ENCODE results near the gene UTS2B. TPM values are rescaled to one million over a fixed set of nuclear protein-coding genes. Genes with fewer than 3 reads are reported as not detected.
"Not testable (repeated sequence)": the region's sequence is repeated elsewhere in the genome, so short reads cannot be mapped to it uniquely, and the experiment has no call there.

The UTS2B gene
- total RNA-seq, 1 donor from 2014 or later: not detected

DNA sequence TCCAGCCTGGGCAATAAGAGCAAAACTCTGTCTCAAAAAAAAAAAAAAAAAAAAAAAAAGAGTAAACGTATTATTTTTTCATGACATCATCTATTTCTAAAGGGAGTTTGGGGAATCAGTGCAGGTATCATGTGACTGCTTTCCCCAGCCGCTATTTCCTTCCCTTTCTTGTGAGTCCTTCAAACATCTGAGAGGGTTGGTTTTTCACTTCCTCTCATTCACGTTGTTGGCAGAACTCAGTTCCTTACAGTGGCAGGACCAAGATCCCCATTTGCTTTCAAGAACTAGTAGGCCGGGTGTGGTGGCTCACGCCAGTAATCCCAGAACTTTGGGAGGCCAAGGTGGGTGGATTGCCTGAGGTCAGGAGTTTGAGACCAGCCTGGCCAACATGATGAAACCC is 84.3 kb downstream of the UTS2B start:
- intact Hi-C loops (cut with micrococcal nuclease): not testable (repeated sequence)

DNA sequence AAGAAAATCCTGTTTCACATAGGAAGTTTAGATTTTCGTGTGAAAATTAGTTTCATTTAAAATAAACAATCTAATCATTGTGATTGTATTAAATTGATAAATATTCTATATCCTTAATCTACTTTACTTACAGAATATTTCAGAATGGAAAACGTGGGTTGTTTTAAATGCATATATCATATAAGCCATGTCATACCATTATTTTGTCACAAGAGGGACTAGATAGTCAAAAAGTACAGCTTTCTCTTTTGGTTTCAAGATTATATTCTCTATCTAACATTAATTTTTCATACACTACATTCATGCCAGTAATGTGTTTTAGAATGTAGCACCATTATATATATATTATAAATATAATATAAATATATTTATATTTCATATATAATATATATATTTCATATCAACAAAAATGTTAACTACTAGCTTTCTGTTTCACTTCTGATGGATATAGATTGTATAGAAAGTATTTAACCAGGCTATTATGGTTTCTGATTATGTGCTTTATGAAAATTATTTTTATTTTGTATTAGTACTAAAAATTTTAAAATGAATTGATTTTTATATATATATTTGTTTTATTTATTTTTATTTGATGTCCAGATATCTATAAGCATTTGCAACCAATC is 86.0 kb downstream of the UTS2B start:
- intact Hi-C loops (cut with micrococcal nuclease): loop anchor here (1.0 to 5.0 kb wide), 3 partner anchors 46 to 143 kb away; partner anchors contain the start of gene CCDC50

DNA sequence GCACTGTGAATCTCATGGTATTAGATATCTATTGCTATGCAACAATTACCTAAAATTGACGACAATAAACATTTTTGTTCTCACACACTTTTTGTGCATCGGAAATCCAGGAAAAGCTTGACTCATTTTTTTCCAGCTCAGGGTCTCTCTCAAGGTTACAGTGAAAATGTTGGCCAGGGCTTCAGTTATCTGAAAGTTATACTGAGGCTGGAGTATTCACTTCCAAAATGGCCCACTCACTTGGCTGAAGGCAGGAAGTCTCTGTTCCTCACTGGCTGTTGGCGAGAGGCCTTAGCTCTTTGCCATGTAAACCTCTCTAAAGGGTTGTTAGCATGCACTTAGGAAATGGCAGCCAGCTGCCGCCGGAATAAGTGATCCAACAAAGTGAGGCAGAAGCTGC is 89.8 kb downstream of the UTS2B start:
- intact Hi-C loops (cut with micrococcal nuclease): loop anchor here (5.0 kb wide), 1 partner anchor 147 kb away; no protein-coding TSS in a partner anchor

GRCh38 chr3:191239407-191240031 is 90.8 kb downstream of the UTS2B start:
- intact Hi-C loops (cut with micrococcal nuclease): loop anchor here (5.0 kb wide), 1 partner anchor 148 kb away; no protein-coding TSS in a partner anchor

DNA sequence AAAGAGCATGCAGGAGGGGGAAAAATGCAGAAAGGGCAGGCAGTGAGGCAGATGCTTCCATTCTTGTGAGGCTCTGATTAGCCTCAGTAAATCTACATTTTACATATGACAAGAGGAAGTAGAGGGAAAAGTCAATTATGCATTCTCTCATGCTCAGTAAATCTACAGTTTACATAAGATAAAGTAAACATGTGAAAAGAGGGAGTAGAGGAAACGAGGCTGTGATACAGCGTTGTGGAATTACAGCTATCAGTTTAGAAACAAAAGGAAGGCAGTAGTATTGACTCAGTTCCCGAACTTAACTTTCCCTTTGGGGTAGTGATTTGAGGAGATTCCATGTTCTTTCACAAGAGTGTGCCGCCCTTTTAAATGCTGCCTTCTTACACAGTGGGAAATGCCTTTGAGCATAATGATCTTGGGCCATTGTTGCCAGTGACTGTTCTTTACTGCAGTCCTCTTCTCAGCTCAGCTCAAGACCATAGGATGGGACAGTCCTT is 92.0 kb downstream of the UTS2B start:
- intact Hi-C loops (cut with micrococcal nuclease): no loop called here

DNA sequence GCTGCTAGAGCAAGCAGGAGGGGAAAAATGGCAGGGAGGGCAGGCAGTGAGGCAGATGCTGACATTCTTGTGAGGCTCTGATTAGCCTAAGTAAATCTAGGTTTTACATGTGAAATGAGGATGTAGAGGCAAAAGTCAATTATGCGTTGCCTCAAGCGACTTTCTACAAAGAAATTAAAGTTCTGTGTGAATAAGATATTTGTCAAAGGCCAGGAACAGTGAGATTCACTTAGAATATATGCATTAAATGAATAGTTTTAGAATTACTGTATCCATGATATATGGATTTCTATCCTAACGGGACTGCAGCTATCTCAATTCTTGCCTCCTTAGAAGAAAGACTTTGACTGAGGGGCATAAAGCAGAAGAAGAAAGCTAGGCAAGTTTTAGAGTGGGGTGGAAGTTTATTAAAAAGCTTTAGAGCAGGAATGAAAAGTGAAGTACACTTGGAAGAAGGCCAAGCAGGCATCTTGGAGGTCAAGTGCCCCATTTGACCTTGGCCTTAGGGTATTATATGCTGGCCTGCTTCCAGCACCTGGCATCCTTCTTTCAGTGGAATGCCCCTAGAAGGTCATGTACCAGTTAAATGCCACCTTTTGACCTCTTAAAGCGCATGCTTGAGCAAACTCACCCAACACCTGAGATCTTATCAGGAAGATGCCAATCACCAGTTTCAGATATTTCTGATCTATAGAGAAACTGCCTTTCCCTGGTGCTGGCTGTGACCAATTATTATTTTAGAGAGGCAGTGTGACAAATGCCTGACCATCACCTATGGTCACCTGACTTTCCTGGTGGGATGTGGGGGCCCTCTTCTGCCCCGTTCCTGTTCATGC is 93.1 kb downstream of the UTS2B start:
- intact Hi-C loops (cut with micrococcal nuclease): no loop called here

- intact Hi-C loops (cut with micrococcal nuclease): no loop called here
Measured at GRCh38 chr3:191236646-191237045, 93.7 kb downstream of the UTS2B start.

- intact Hi-C loops (cut with micrococcal nuclease): no loop called here
Measured at GRCh38 chr3:191235331-191236314, 94.7 kb downstream of the UTS2B start.

DNA sequence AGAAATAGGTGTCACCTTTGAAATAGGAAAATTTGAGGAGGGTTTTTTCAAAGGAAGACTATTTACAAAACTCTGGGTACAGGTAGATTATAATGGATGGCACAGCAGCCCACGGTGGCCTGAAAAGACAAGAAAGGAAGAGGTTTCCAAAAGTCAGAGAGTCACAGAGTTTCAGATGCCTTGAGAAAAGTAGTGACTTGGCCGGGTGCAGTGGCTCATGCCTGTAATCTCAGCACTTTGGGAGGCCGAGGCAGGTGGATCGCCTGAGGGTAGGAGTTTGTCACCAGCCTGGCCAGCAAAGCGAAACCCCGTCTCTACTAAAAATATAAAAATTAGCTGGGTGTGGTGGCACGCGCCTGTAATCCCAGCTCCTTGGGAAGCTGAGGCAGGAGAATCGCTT is 96.1 kb downstream of the UTS2B start:
- intact Hi-C loops (cut with micrococcal nuclease): no loop called here

GRCh38 chr3:191227541-191227940 is 102.8 kb downstream of the UTS2B start:
- intact Hi-C loops (cut with micrococcal nuclease): no loop called here

DNA sequence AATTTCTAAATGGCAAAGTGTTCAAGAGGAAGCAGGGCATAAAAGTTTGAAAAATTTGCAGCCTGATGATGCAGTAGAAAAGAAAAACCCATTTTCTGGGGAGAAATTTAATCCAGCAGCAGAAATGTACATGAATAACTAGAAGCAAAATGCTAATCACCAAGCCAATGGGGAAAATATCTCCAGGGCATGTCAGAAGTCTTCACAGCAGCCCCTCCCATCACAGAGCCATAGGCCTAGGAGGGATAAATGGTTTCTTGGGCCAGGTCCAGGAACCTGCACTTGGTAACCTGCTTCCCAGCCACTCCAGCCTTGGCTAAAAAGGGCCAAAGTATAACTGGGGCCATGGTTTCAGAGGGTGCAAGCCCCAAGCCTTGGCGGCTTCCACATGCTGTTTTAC is 108.7 kb downstream of the UTS2B start:
- intact Hi-C loops (cut with micrococcal nuclease): no loop called here

DNA sequence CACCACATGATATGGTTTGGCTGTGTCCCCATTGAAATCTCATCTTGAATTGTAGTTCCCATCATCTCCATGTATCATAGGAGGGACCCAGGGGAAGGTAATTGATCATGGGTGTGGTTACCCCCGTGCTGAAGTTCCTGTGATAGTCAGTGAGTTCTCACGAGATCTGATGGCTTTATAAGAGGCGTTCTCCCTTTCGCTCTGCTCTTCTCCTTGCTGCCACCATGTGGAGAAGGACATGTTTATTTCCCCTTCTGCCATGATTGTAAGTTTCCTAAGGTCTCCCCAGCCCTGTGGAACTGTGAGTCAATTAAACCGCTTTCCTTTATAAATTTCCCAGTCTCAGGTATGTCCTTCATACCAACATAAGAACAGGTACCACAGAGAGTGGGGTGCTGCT is 109.4 kb downstream of the UTS2B start:
- intact Hi-C loops (cut with micrococcal nuclease): no loop called here

- intact Hi-C loops (cut with micrococcal nuclease): no loop called here
Measured at GRCh38 chr3:191217301-191217700, 113.0 kb downstream of the UTS2B start.

Other genes starting within 250 kb of the UTS2B start
- not detected in 2 replicates for gene OSTN, start 131.3 kb downstream of the UTS2B start, total RNA-seq
- gene CCDC50, start 1.1 kb downstream of the UTS2B start, total RNA-seq: 19.2 and 20.2 TPM in 2 replicates
- gene PYDC2, start 130.6 kb upstream of the UTS2B start, total RNA-seq: not detected in 2 replicates